ENCODE measurements around the gene PDE4B. TPM values are rescaled to one million over a fixed set of nuclear protein-coding genes. Genes with fewer than 3 reads are reported as not detected.

PDE4B gene
- total and polyA plus RNA-seq, 10 of the 15 experiments (the other 5 are each of a cell fraction or from before 2014, with no cell fraction given): 3.0 to 13.2 (median 5.7) TPM

GRCh38 chr1:66271904-66272254 lies 479.2 kb downstream of the PDE4B start:
- DNase-seq (ENCODE audit: low read depth, low spot score) (no peak), ATAC-seq (no peak), FAIRE-seq (no peak)
- TF ChIP-seq SRF (IDR thresholded peaks at IDR 0.05; ENCODE audit: low read depth in 2 of 2, low read length in 2 of 2) (no peak), TCF7 (IDR thresholded peaks at IDR 0.05; ENCODE audit: borderline replicate concordance) (no peak), SP1 (IDR thresholded peaks at IDR 0.05; ENCODE audit: low read depth, low read length) (no peak), CBX3 (IDR thresholded peaks at IDR 0.05; ENCODE audit: borderline replicate concordance, low read depth) (no peak), ZBED1 (IDR thresholded peaks at IDR 0.05; ENCODE audit: borderline replicate concordance) (no peak), USF2 (IDR thresholded peaks at IDR 0.05; ENCODE audit: borderline replicate concordance, low read depth, low read length) (no peak), BMI1 (IDR thresholded peaks at IDR 0.05; ENCODE audit: borderline replicate concordance) (no peak), POLR2A (IDR thresholded peaks at IDR 0.05; ENCODE audit: low read depth, low read length) (no peak), FOXM1 (IDR thresholded peaks at IDR 0.05; ENCODE audit: low read depth, low read length) (no peak), STAT3 (IDR thresholded peaks at IDR 0.05; ENCODE audit: low read depth, low read length) (no peak), ESRRA (IDR thresholded peaks at IDR 0.05; ENCODE audit: low read length) (no peak), MYC (IDR thresholded peaks at IDR 0.05; ENCODE audit: insufficient read depth, insufficient read length, insufficient replicate concordance, low read length, severe bottlenecking) (no peak), YY1 (IDR thresholded peaks at IDR 0.05; ENCODE audit: low read depth, low read length) (no peak)
- ChIA-PET CTCF (interaction anchor here (1.9 to 2.0 kb wide), 2 partner anchors 12 to 174 kb away, joined by 5 to 6 read pairs; no protein-coding TSS in a partner anchor), SMC1A (ENCODE audit: uncharacterized antibody, unreplicated experiment) (interaction anchor here (1.4 to 18.6 kb wide), 6 partner anchors 11 to 182 kb away, joined by 4 to 290 read pairs (median 14); no protein-coding TSS in a partner anchor), POLR2A (no interaction called here), RAD21 (ENCODE audit: unreplicated experiment) (interaction anchor here (0.8 to 5.2 kb wide), 4 partner anchors 15 to 174 kb away, joined by 3 to 36 read pairs (median 4); no protein-coding TSS in a partner anchor)
- WGBS (ENCODE audit: insufficient coverage, insufficient replicate concordance, low lambda C conversion rate, missing lambda C conversion rate): 96% methylated on average over 5 of the region's 5 CpGs
- H3K9ac ChIP-seq (ENCODE audit: control insufficient read depth, insufficient read depth, low read length): 0 out of 2 replicates have a peak overlapping the region, but pooled peaks have one; percentile 9
- H3K27ac ChIP-seq (ENCODE audit: control insufficient read depth, insufficient read depth): no peak overlapping the region; the same call in 1 of the 2 replicates
- H3K36me3 ChIP-seq (ENCODE audit: control insufficient read depth in 2 of 2, insufficient read depth in 2 of 2, low read length in 1 of 2): no peaks in the 10 kb centered on the region
- no TSS peak for BruUV-seq (replicated peaks)
- peak overlapping the region; percentile 35; the same call in 1 of the 2 replicates for H3K4me2 ChIP-seq (ENCODE audit: control insufficient read depth, insufficient read depth)
- intact Hi-C loops (cut with micrococcal nuclease; ENCODE audit: unreplicated experiment): loop anchor here (1.0 to 10.0 kb wide), 2 partner anchors 59 to 663 kb away; no protein-coding TSS in a partner anchor
- peaks cover 26% of the 10 kb centered on the region for H3K4me1 ChIP-seq (ENCODE audit: control insufficient read depth, insufficient read depth, low read length)
- no peaks in the 10 kb centered on the region for H3K27me3 ChIP-seq (replicated peaks in 1 of 2; ENCODE audit: control insufficient read depth in 2 of 2, insufficient read depth in 2 of 2, low read length in 1 of 2)
- no peaks in the 10 kb centered on the region for H3K79me2 ChIP-seq (ENCODE audit: control insufficient read depth, insufficient read depth, low read length)
- no peak overlapping the region for H3K4me3 ChIP-seq
- H4K20me1 ChIP-seq (ENCODE audit: control insufficient read depth, insufficient read depth): no peaks in the 10 kb centered on the region
- no peak overlapping the region; the same call in 1 of the 2 replicates for H2AFZ ChIP-seq (ENCODE audit: control insufficient read depth, low read depth, low read length)
- in situ Hi-C loops (cut with MboI): loop anchor here (25.0 kb wide), 1 partner anchor 665 kb away; no protein-coding TSS in a partner anchor
- H3K9me3 ChIP-seq (replicated peaks; ENCODE audit: control insufficient read depth, insufficient read depth, low read length): no peaks in the 10 kb centered on the region

Data from GM12878 (cell line).